ENCODE data around the gene RALGDS. TPM values are rescaled to one million over a fixed set of nuclear protein-coding genes. Genes with fewer than 3 reads are reported as not detected.

Gene RALGDS
- total RNA-seq, 2 donors from 2014 or later, result 50.7 to 78.2 TPM

DNA sequence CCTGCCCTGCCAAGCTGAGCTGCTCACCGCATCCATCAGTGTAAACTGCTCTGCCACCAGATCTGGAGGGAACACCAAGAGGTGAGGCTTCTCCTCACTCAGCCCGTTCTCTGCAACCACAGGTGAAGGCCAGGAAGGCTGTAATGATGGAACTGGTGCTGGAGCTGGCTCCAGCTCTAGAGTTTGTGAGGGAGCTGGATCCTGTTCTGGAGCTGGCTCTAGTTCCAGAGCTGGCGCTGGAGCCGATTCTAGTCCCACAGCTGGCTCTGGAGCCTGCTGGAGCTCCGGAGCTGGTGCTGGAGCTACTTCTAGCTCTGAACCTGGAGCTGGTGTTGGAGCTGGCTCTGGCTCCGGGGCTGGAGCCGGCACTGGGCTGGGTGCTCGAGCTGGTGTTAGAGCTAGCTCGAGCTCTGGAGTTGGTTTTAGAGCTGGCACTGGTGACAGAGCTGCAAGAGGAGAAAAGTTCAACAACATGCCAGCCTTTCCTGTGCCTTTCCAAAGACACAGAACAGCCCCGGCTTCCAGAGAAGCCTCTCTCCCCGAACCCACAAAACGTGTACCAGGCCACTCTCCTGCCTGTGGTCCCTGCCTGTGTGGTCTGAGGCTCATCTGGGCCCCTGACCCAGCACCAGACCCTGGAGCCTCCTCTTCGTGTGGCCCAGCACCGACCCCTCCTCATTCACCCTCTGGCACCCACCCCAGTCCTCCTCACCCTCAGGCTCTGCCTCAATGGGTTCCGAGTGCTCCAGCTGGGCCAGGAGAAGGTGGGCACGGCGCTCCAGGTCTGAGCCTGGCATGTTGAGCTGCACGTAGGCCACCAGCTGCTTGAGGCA lies 12.9 kb downstream of the RALGDS start:
- H3K36me3 Mint-ChIP-seq (ENCODE audit: insufficient read depth in 2 of 2), result peaks cover 4 to 12% of the 10 kb centered on the region in 2 donors
- H3K27me3 Mint-ChIP-seq (ENCODE audit: low read depth), result no peaks in the 10 kb centered on the region
- no peak overlapping the region for H3K27ac Mint-ChIP-seq
- no peak for ATAC-seq (replicated peaks in 1 of 2)
- no peak for DNase-seq
- H3K9me3 Mint-ChIP-seq, result no peaks in the 10 kb centered on the region
- H3K4me3 Mint-ChIP-seq, result no peak overlapping the region
- H3K4me1 Mint-ChIP-seq (ENCODE audit: low read depth), result peaks cover 10% of the 10 kb centered on the region

DNA sequence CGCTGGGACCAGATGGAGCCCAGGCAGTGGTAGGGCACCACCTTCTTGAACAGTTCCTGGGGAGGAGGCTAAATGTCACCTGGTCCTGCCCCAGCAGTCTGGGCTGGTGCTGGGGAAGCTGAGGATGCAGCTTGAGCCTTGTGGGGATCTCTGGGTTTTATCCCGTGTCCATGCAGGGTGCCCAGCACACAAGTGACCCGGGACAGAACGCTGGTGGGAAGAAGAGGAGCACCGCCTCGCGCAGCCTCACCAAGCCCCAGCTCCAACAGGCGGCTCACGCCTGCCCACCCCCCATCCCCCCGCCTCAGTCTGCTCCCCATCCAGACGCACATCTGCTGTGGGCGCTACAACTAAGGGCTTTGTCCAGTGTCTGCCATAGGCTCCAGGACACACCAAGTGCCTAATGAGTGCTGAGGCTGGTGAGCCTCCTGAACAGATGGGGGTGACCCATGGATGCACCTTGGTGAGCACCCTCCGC lies 13.8 kb downstream of the RALGDS start:
- peaks cover 1% of the 10 kb centered on the region for H3K4me1 Mint-ChIP-seq (ENCODE audit: low read depth)
- no peak overlapping the region for H3K27ac Mint-ChIP-seq
- no peaks in the 10 kb centered on the region for H3K27me3 Mint-ChIP-seq (ENCODE audit: low read depth)
- no peak for DNase-seq
- H3K4me3 Mint-ChIP-seq, result no peak overlapping the region
- H3K9me3 Mint-ChIP-seq, result no peaks in the 10 kb centered on the region
- no peak for ATAC-seq (replicated peaks in 1 of 2)
- H3K36me3 Mint-ChIP-seq (ENCODE audit: insufficient read depth in 2 of 2), result peaks cover 6 to 16% of the 10 kb centered on the region in 2 donors

DNA sequence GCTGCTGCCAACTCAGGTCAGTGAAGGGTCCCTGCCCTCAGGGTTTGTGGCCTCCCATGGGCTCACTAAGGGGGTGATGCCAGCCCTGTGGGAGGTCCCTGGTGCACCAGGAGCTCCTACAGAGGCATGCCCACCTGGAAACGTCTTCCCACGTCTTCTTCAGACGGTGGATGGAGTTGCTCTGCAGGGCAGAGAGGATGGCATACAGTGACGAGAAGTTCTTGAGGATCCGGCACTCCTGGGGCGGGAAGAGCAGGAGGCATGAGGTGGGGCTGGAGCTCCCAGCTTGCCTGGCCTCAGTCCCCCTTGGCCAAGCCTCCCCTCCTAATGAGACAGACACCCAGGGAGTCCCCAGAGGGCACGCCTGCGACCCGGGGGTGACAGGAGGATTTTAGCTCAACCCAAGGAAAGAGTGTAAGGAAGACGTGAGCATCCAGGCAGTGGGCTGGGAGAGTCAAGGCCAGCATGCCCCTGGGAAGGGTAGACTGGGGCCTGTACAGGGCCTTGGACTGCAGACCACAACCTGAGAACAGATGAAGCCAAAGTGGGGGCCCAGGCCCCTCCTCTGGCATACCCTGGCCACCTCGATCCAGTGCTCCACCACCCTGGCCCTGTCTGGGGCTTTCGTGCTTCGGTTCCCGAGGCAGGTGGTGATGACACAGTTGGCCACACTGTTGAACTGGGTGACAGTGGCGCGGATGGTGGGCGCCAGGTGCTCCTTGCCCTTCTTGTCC lies 14.4 kb downstream of the RALGDS start:
- H3K4me3 Mint-ChIP-seq, result no peak overlapping the region
- DNase-seq (no peak), ATAC-seq (replicated peaks in 1 of 2) (no peak)
- no peaks in the 10 kb centered on the region for H3K9me3 Mint-ChIP-seq
- H3K4me1 Mint-ChIP-seq (ENCODE audit: low read depth), result no peaks in the 10 kb centered on the region
- no peaks in the 10 kb centered on the region for H3K27me3 Mint-ChIP-seq (ENCODE audit: low read depth)
- no peak overlapping the region for H3K27ac Mint-ChIP-seq
- H3K36me3 Mint-ChIP-seq (ENCODE audit: insufficient read depth in 2 of 2), result peaks cover 6 to 16% of the 10 kb centered on the region in 2 donors

DNA sequence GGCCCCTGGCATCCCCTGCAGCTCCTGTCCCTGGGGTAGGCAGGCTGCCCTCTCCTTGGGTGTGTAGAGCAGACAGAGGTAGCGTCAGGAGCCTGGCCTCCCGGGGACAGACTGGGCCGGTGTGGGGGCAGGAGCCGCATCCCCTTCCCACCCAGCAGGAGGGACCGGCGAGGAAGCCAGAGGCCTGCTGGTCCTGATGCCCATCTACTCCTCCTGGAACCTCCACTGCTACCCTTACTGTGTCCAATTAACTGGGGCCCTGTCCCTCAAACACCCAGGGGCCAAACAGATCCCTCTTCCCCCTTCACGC lies 15.6 kb downstream of the RALGDS start:
- ATAC-seq (replicated peaks in 1 of 2), result no peak
- Mint-ChIP-seq H3K9me3 (no peaks in the 10 kb centered on the region), H3K27me3 (ENCODE audit: low read depth) (no peaks in the 10 kb centered on the region), H3K4me3 (no peak overlapping the region), H3K4me1 (ENCODE audit: low read depth) (no peaks in the 10 kb centered on the region), H3K36me3 (ENCODE audit: insufficient read depth in 2 of 2) (peaks cover 6 to 22% of the 10 kb centered on the region in 2 donors), H3K27ac (no peak overlapping the region)
- DNase-seq, result no peak

DNA sequence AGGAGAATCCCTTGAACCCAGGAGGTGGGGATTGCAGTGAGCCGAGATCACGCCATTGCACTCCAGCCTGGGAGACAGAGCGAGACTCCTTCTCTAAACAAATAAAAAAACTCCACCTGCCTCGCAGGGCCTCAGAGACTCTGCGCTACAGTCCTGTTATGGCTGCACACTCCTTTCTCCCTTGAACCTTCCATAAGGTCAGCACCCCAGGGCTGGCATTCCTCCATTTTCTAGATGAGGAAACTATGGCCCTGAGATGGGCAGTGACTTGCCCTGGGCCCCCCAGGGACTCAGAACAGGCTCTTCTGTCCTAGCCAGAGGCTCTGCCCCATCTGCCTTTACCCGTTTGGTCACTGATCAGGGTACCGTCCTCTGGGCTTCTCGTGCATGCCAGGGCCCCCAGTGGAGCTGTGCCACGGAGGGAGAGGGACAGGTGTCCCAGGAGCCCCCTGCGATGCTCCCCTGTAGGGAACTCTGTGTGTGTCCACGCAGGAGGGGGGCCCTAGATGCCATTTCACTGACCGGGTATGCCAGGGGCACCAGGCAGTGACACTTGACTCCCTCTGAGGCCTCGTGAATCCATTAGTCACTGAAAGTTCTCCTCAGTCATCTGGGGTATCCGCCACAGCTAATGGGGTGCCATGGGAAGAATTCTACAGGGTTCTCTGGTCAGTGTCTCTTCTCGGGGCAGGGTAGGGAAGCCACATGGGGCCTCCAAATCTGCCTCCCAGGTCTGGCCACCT lies 16.2 kb downstream of the RALGDS start:
- Mint-ChIP-seq H3K27ac (no peak overlapping the region), H3K36me3 (ENCODE audit: insufficient read depth in 2 of 2) (peaks cover 5 to 25% of the 10 kb centered on the region in 2 donors), H3K27me3 (ENCODE audit: low read depth) (no peaks in the 10 kb centered on the region), H3K4me1 (ENCODE audit: low read depth) (no peaks in the 10 kb centered on the region), H3K9me3 (no peaks in the 10 kb centered on the region), H3K4me3 (no peak overlapping the region)
- ATAC-seq (replicated peaks in 1 of 2) (no peak), DNase-seq (no peak)

DNA sequence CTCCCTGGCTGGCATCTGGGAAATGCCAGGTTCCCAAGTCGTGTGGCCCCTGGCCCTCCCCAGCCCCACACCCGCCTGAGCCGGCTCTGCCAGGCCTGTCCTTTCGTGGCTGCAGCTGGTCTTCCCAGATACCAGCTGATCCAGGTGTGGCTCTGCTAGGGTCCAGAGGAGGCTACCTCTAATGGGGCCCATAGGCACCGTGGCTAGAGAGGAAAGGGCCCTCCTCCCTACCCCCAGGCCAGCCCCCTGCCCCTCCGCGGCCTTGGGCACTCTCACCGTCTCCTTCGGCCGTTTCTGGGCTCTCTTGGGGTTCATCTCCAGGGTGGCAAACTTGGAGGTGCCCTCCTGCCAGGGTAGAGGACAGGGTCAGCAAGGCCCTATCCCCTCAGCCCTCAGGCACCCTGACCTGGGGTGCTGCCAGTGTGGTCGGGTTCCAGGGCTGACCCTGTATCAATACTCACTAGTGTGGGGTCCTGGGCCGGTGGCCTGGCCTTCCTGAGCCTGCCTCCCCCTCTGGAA lies 17.0 kb downstream of the RALGDS start:
- Mint-ChIP-seq H3K9me3 (no peaks in the 10 kb centered on the region), H3K36me3 (ENCODE audit: insufficient read depth in 2 of 2) (peaks cover 5 to 19% of the 10 kb centered on the region in 2 donors)
- DNase-seq, result no peak

DNA sequence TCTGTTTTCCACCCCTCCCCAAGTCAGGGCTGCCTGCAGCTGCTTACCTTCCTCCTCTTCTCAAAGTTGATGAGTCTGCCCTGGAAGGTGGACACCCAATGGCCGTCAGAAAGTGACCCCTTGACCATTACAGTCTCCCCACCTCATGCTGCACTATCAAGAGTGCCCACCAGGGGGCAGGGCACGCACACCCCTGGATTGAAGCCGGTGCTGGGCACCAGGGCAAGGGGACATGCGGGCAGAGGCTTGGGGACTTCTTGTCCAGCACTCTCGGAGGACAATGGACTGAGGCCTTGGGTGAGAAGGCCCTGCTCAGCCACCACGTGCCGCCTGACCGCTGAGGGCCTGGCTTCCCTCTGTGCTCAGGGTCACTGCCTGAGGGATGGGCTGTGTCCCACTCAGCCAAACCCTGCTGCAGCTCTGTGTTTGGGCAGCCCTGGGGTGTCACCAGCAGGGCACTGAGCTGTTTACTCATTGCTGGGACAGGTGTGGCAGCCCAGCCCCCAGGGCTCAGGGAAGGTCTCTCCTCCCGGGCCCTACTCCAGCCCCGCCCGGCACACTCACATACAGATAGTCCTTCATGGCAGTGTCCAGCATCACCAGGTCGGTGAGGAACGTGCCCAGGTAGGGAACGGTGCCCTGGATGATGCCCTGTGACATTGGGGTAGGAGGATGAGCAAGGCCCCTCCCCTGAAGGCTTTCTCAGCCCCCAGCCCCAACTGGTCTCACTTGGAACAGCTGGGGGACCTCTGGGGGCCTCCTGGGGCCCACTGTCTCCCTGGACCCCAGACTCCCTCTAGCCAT lies 17.7 kb downstream of the RALGDS start:
- peak; percentile 56 to 75 for DNase-seq
- H3K36me3 Mint-ChIP-seq (ENCODE audit: insufficient read depth in 2 of 2), result peaks cover 6 to 25% of the 10 kb centered on the region in 2 donors
- H3K9me3 Mint-ChIP-seq, result no peaks in the 10 kb centered on the region
- H3K4me3 Mint-ChIP-seq, result no peak overlapping the region
- peak overlapping the region; percentile 66 for H3K27ac Mint-ChIP-seq
- H3K27me3 Mint-ChIP-seq (ENCODE audit: low read depth), result no peaks in the 10 kb centered on the region
- peak; percentile 60 to 71 for ATAC-seq (replicated peaks in 1 of 2)
- no peaks in the 10 kb centered on the region for H3K4me1 Mint-ChIP-seq (ENCODE audit: low read depth)

More for the DNA sequence above, 17.0 kb downstream of the RALGDS start:
- no peak overlapping the region for H3K27ac Mint-ChIP-seq
- H3K4me1 Mint-ChIP-seq (ENCODE audit: low read depth), result no peaks in the 10 kb centered on the region
- H3K4me3 Mint-ChIP-seq, result no peak overlapping the region
- no peaks in the 10 kb centered on the region for H3K27me3 Mint-ChIP-seq (ENCODE audit: low read depth)
- ATAC-seq (replicated peaks in 1 of 2), result no peak

DNA sequence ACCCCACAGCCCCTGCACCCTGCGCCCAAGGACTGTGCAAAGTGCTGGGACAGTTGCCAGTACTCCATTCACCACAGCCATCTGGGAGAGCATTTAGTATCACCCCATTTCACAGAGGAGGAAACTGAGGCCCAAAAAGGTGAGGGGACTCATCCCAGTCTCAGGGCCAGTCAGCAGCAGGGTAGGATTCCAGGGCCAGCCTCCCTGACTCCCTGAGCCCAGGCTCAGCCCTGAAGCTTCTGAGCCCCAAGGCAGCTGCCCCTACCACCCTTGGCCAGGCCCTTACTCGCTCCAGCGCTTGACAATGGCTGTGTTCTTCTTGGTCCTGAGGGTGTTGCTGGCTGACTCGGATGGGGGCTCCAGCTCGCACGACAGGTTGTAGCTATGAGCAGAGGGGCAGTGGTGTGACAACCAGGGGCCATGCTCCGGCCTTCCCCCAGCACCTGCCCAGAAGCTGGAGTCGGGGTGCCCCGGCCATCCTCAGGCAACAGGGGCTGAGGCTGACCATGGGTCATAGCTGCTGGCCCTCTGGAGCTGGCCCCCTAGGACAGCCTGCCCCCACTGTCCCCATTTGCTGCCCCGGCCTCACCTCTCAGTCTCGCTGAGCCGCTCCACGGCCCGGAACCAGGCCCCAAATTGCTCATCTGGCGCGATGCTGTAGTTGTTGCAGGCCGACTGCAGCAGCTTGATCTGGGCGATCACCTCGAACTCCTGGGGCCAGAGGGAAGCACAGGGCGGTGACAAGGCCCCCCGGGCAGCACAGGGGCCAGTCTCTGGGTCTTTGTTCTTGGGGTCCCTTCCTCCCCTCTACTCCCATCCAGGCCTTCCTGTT lies 18.6 kb downstream of the RALGDS start:
- DNase-seq, result no peak
- Mint-ChIP-seq H3K36me3 (ENCODE audit: insufficient read depth in 2 of 2) (peaks cover 12 to 34% of the 10 kb centered on the region in 2 donors), H3K4me1 (ENCODE audit: low read depth) (no peaks in the 10 kb centered on the region), H3K27me3 (ENCODE audit: low read depth) (no peaks in the 10 kb centered on the region), H3K9me3 (peaks cover 0 to 2% of the 10 kb centered on the region in 2 donors), H3K27ac (no peak overlapping the region), H3K4me3 (no peak overlapping the region)
- no peak for ATAC-seq (replicated peaks in 1 of 2)

DNA sequence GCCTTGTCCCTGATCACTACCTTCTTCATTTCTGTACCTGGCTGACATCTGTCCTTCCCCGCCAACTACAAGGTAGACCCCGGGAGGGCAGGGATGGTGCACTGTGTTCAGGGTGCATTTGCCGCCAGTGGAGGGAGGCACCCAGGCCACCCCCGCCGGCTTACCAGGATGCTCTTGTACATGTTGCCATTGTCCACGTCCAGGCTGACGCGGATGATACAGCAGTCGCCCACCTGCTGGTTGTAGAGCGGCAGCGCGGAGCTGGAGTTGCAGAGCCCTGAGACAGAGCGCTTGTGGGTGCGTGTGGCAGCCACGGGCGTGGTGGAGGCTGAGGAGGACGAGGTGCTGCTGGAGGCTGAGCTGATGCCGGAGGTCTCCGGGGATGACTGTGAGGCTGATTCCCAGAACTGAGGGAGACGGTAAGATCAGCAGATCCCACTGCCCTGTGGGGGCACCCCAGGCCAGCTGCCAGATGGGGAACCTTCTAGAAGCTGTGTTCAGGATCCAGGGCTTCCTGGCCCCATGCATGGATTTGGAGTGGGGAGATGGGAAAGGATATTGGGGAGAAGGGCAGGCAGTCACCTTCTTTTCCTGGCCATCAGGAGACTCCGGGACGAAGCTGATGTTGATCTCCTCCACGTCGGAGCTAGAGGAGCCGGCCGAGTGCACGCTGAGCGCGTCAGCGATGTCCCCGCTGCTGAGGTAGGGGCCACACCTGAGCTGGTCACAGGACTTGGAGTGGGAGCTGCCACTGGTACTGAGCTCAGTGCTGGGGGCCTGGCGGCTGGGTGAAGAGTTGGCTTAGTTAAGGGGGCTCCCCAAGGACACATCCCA lies 19.5 kb downstream of the RALGDS start:
- DNase-seq, result no peak
- Mint-ChIP-seq H3K4me1 (ENCODE audit: low read depth) (no peaks in the 10 kb centered on the region), H3K27ac (no peak overlapping the region), H3K4me3 (no peak overlapping the region), H3K9me3 (peaks cover 0 to 2% of the 10 kb centered on the region in 2 donors), H3K27me3 (ENCODE audit: low read depth) (no peaks in the 10 kb centered on the region), H3K36me3 (ENCODE audit: insufficient read depth in 2 of 2) (peaks cover 14 to 38% of the 10 kb centered on the region in 2 donors)
- ATAC-seq (replicated peaks in 1 of 2), result no peak

DNA sequence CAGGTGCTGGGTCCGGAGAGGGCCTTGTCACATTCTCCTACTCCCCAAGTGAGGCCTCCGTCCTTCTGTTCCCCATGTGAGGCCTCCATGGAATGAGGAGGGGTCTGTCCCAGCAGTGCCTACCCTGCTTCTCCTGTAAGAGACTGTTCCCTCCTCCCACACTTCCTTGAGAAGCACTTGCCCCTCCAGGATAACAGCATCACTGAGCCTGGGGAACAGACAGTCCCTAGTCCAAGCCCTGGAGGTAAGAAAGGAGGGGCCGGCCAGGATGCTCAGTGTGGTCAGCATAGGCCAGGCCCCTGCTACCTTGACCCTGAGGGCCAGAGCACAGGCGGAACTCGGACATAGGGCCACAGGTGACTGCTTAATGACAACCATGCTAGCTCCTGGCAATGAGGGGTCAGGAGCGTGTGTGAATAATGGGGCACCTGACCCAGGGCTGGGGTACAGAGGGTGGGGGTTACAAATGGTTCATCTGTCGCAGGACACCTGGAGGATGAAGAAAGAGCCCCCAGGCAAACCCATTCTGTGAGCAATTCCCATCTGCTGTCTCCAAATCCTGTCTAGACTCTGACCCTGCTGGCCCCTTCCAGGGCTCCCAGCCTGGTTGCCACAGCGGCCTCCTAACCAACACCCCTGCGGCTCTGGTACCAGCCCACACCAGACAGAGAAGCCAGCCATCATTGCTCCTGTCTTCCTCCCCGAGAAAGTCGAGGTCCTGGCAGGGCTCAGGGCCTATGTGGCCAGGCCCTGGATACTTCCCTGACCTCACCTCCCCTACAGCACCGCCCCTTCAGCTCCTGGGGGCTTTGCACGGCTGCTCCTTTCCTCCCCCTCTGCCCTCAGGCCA lies 20.3 kb downstream of the RALGDS start:
- no peak overlapping the region for H3K27ac Mint-ChIP-seq
- H3K4me1 Mint-ChIP-seq (ENCODE audit: low read depth), result no peaks in the 10 kb centered on the region
- H3K27me3 Mint-ChIP-seq (ENCODE audit: low read depth), result no peaks in the 10 kb centered on the region
- no peak for DNase-seq
- no peak for ATAC-seq (replicated peaks in 1 of 2)
- no peak overlapping the region for H3K4me3 Mint-ChIP-seq
- peaks cover 7 to 10% of the 10 kb centered on the region in 2 donors for H3K9me3 Mint-ChIP-seq
- H3K36me3 Mint-ChIP-seq (ENCODE audit: insufficient read depth in 2 of 2), result peaks cover 22 to 43% of the 10 kb centered on the region in 2 donors
